ENCODE results near the gene GADD45G.

The GADD45G gene

DNA sequence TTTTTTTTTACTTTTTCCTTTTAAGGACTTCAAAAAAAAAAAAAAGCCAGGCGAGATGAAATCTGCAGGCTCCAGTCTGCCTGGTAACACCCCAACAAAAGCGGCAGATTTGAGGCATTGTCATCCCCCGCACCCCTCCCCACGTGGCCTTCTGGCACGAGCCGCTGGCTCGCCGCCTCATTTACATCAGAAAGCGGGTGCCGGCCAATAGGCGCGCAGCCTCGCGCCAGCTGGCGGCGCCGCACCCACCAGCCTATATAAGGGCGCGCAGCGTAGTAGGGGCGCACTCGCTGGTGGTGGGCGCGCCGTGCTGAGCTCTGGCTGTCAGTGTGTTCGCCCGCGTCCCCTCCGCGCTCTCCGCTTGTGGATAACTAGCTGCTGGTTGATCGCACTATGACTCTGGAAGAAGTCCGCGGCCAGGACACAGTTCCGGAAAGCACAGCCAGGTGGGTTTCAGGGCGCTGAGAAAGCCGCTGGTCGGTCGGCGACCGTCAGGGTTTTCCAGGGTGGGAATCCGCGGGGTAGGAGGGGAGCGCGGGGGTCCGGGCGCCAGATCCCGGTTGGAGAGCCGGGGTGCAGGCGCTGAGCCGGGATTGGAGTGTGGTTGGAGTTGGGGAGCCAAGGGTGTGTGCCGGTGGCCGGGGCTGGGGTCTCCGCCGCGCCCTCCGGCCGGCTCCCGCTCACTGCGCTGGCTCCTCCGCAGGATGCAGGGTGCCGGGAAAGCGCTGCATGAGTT lies at the start of gene GADD45G:
TSS of gene GADD45G (plus strand) at position 284 of the 736 bp plus-strand sequence. CDS start at position 394, 110 bp downstream.
- DNase-seq: peak; percentile 83

DNA sequence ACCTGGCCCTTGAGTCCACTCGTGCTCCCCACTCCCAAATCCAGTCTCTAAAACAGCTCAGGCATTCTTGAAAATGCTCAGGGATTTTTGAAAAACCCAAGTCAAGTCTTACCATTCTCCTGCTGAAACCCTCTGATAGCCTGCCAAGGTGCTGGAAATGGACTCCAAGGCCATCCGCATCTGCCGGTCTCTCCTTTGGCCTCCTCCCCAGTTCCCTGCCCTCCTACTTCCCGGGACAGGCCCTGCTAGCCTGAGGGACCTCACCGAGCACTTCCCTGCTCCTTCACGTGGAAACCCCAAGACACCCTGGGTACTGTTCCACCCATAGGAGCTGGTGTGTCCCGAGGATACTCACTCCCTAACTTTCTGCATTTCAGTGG lies 49.8 kb upstream of the GADD45G start:
- DNase-seq: no peak

GRCh38 chr9:89555451-89556375 lies 49.1 kb upstream of the GADD45G start:
- no peak for DNase-seq

- no peak for DNase-seq
These were observed 46.5 kb upstream of the GADD45G start for GRCh38 chr9:89558196-89558899.

DNA sequence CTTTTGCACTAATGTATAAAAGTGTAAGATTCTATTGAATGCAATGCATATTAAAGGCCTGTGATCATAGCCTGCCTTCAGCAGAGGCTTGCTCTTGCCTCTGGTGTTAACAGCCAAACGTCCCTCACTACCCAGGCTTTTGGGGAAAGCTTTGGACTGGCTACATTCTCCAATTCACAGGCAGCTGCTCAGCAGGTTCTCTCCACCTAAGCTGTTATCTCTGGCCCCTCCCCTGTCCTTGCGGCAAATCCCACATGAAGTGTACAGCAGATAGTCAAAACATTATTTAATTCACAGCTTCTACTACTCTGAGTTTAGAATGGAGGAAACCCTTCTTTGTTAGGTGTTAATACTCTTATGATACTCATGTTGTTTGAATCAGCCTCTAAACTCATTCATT lies 45.9 kb upstream of the GADD45G start:
- DNase-seq: no peak

DNA sequence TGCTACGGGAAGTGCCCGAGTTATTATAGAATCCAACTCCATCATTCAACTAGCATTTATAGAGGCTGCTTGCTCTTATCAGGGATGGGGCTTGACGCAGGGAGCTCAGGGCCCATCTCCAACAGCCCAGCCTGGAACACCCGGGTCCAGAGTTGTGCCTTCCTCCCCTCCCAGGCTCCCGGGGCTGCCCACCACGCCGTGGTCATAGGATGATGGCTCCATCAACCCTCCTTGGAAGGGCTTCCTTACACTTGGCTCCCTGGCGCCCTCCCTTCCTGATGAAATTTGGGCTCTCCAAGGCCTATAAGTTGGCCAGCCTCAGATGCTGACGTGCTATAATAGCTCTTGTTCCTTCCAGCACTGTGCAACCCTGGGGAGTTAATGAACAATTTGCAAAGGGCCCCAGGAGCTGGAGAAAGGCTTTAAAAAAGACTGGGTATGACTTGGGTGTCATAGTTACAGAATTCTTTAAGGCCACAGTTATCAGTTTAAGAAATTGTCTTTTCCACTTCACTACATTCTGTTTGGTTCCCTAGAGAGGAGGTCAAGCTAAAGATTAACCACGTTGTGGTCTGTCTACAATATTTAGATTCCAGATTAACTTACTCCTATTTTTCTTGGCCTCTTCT lies 42.5 kb upstream of the GADD45G start:
- DNase-seq: no peak

DNA sequence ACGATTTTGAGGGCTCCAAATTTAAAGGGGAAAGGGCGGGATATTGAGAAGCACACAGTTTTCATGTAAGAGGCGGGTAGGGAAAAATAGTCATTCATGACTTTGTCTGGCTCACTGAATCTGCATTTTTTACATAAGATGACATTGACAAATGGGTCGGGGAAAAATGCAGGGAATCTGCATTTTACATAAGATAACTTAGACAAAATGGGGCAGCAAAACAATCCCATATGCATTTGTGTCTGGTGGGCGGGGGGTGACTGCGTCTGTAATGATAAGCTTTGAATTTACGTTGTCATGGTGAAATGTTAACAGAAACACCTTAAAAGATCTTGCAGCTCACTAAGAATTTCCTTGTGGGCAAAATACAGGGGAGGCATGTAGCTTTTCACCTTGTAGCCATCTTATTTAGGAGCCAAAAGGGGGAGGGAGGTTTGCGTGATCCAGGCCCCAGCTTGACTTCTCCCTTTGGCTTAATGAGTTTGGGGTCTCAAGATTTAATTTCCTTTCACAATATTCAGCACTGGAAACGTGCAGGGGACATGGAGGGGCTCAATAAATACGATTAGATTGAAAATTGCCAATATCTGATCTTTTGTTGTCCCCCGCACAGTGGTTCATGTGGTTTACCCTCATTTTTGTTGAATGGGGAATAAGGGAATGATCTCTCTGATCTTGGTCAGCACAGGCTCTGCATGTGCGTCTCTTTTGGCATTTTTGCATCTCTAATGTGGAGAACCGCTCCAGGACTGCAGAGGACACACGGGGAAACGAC lies 41.1 kb upstream of the GADD45G start:
- DNase-seq: no peak

DNA sequence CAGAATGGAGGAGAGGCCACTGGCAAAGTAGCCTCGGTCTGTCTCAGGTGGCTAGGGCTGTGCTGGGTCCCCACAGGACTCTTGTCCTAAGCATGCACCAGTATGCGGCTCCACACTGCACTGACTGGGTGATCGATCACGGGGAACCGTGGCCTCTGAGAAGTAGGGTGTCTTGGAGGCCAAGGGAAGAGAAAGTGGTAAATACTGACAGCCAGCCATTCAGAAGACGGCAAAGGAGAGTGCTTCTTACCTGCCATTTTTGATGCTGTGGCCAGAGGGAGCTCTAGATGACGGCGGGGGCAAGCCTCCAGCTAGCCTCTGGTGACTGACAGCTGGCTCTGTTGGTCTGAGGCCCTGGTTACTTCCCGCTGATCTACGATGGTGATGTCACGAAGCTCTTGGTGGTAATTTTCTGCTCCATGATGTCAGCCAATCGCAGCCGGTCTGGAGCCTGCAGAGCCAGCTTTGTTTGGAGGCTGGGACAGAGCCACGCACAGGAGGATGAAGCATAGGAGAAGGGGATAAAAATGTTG lies 40.4 kb upstream of the GADD45G start:
- peak; percentile 92 for DNase-seq

- no peak for DNase-seq
These were observed 37.2 kb upstream of the GADD45G start for GRCh38 chr9:89567649-89568048.

- DNase-seq: no peak
These were observed 30.5 kb upstream of the GADD45G start for GRCh38 chr9:89574309-89574708.

GRCh38 chr9:89576404-89576839 lies 28.4 kb upstream of the GADD45G start:
- DNase-seq: peak; percentile 40

DNA sequence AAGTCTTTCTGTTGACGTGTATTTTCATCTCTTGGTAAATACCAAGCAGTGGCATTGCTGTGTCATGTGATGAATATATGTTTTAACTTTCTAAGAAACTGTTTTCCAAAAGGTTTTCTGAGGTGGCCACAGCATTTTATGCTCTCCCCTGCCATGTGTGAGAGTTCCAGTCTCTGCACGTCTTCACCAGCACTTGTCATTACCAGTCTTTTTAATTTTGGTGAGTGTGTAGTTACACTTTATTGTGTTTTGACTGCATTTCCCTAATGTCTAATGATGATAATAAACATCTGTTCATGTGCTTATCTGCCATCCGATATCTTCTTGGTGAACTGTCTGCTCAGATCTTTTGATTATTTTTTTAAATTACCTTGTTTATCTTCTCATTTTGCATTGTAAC lies 27.4 kb upstream of the GADD45G start:
- DNase-seq: no peak

- DNase-seq: no peak
These were observed 24.9 kb upstream of the GADD45G start for GRCh38 chr9:89579741-89580385.

GRCh38 chr9:89586311-89586710 lies 18.5 kb upstream of the GADD45G start:
- no peak for DNase-seq

GRCh38 chr9:89588271-89588879 lies 16.4 kb upstream of the GADD45G start:
- no peak for DNase-seq

DNA sequence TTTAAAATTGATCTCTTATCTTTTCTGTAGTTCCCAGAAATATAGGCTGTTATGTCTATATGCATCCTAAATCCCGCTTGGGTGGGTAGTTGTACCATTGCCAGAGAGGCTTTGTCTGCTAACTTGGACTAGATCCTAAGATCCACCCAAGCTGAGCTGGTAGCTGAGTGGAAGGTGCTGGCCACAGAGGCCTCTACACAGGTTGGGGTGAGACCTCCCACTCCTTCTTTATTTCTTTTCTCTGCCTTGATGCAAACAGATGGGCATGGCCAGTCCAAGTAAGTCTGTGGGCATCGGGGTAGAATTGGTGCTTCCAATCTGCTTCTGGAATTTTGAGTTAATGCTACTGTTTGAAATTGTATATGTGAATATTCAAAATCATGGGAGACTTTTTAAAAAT lies 14.4 kb upstream of the GADD45G start:
- no peak for DNase-seq

- DNase-seq: no peak
These were observed 13.3 kb upstream of the GADD45G start for GRCh38 chr9:89591274-89592212.

- no peak for DNase-seq
These were observed 12.5 kb upstream of the GADD45G start for GRCh38 chr9:89592213-89592815.

Measured in NCI-H510A treated with DMSO at 0.1 percent for 48 hours (cell line).